GM21723 (cell line): Measurements from ENCODE around the gene ELF1.
A peak's percentile ranks its signal among the peaks of the same experiment; 100 is the strongest.
"Not testable (repeated sequence)": the region's sequence is repeated elsewhere in the genome, so short reads cannot be mapped to it uniquely, and the experiment has no call there.

Experiments used
- ATAC-seq: cut with Tn5 transposase; IDR thresholded peaks from one replicate; pipeline ENCODE4 v1.9.1; 2021; ENCODE audit warnings: mild to moderate bottlenecking, moderate library complexity; ENCODE audit not compliant: unreplicated experiment

Gene ELF1

DNA sequence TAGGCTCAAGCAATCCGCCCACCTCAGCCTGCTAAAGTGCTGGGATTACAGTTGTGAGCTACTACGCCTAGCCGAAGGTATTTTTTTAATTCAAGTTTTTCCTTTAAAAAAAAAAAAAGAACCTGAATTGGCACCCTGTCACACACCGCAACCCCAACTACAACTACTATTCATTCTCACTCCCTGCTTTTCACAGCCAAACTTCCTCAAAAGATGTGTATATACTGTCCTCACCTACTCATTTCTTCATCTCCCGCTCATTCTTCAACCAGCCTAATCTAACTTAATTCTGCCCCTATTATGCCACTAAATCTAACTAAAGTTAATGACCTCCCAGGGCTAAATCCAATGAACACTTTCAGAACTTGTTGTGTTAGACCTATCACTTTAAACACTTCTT is 29.5 kb upstream of the ELF1 start:
- no peak for ATAC-seq

DNA sequence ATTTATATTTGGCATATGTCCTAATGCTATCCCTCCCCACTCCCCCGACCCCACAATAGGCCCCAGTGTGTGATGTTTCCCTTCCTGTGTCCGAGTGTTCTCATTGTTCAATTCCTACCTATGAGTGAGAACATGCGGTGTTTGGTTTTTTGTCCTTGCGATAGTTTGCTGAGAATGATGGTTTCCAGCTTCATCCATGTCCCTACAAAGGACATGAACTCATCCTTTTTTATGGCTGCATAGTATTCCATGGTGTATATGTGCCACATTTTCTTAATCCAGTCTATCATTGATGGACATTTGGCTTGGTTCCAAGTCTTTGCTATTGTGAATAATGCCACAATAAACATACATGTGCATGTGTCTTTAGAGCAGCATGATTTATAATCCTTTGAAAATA is 23.3 kb upstream of the ELF1 start:
- ATAC-seq, result not testable (repeated sequence)

GRCh38 chr13:41040584-41041334 is 21.6 kb upstream of the ELF1 start:
- no peak for ATAC-seq

- no peak for ATAC-seq
Observed at GRCh38 chr13:41039746-41040145, 20.6 kb upstream of the ELF1 start.

- not testable (repeated sequence) for ATAC-seq
Observed at GRCh38 chr13:41036557-41036956, 17.4 kb upstream of the ELF1 start.

DNA sequence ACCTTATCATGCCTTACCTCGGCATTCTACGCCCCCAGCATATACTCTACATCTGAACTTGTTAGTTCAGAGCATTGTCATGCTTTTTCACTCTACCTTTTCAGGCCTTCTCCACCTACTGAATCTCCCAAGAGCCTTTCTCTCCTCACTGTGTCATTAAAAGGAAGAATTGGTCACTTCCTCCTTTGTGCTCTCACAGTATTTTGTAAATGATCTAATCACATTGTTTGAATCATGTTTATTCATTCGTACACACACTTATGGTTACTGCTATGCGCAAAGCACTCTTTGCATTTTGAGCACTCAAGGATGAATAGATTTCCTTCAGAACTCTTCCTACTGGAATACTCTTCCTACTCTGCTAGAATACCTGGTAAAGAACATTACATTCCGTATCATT is 15.8 kb upstream of the ELF1 start:
- no peak for ATAC-seq

- ATAC-seq, result no peak
Observed at GRCh38 chr13:41034382-41034781, 15.3 kb upstream of the ELF1 start.

DNA sequence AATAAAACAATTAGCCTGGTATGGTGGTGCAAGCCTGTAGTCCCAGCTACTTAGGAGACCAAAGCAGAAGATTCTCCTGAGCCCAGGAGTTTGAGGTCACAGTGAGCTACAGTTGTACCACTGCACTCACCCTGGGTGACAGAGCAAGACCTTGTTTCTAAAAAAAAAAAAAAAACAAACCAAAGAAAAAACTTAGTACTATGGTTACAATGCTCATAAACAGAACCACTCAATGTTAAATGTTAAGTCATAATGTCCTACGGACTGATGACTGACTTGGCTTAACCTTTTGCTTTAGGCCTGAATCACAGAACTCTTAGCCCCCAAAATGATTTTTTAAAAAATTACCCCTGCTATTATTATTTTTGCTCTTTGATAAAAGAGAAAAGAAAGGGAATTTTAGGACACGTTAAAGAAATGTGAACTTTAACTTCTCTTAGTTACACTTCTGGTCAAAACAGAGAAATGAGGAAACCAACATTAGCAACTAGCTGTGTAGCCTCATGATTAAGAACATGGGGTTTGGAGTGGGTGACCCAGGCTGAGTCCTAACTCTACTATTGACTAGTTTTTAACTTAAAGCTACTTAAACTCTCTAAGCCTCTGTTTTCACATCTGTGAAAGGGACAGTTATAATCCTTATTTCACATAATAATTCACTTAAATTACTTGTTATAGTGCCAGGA is 13.7 kb upstream of the ELF1 start:
- no peak for ATAC-seq

DNA sequence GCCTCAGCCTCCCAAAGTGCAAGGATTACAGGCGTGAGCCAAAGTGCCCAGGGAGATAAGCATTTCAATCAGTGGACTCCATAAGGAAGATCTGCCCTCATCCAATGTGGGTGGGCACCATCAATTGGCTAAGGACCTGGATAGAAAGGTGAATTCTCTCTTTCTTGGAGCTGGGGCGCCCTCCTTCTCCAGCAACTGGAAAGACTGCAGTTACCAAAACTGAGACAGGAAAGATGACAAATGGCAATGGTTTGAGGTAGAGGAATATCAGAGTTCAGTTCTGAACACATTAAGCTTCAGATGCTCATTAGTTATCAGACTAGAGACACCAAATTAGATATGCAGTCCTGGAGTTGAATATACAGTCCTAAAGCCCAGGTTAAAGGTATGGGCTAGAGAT is 10.5 kb upstream of the ELF1 start:
- no peak for ATAC-seq

DNA sequence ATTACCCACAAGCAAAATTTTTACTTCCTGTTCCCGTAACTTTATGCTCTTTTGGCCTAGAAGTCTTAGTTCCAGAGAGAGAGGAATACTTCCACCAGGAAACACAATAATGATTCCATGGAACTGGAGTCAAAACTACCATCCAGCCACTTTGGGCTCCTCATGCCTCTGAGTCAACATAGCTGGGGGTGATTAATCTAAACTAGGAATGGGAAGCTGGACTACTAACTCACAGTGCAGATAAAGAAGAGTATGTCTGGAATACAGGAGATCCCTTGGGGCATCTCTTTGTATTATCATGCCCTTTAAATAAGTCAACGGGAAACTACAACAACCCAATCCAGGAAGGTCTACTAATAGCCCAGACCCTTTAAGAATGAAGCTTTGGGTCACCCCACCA is 8.9 kb upstream of the ELF1 start:
- no peak for ATAC-seq

- ATAC-seq, result no peak
Observed at GRCh38 chr13:41026788-41027187, 7.7 kb upstream of the ELF1 start.

DNA sequence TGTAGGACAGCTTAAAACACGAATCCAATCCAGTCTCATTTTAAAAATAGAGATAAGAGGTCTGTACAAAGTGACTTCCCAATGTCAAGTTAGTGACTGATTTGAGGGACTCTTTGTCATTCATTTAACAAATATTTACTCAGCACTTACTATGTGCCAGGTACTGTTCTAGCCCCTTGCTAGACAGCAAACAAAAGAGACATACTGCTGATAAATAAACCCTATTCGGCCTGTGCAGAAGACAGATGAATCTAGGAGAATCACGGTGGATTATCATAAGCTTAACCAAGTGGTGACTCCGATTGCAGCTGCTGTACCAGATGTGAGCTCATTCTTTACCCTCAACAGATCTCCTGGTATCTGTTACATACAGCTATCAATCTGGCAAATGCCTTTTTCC is 6.4 kb upstream of the ELF1 start:
- ATAC-seq, result no peak

- peak; percentile 35 for ATAC-seq
Observed at GRCh38 chr13:41019578-41020347, 647 bp upstream of the ELF1 start.

- no peak for ATAC-seq
Observed at GRCh38 chr13:41018602-41018948, 541 bp downstream of the ELF1 start.

GRCh38 chr13:41017817-41018601 is 1.1 kb downstream of the ELF1 start:
- no peak for ATAC-seq

- no peak for ATAC-seq
Observed at GRCh38 chr13:41017159-41017558, 2.0 kb downstream of the ELF1 start.

- ATAC-seq, result no peak
Observed at GRCh38 chr13:41015920-41016319, 3.2 kb downstream of the ELF1 start.

DNA sequence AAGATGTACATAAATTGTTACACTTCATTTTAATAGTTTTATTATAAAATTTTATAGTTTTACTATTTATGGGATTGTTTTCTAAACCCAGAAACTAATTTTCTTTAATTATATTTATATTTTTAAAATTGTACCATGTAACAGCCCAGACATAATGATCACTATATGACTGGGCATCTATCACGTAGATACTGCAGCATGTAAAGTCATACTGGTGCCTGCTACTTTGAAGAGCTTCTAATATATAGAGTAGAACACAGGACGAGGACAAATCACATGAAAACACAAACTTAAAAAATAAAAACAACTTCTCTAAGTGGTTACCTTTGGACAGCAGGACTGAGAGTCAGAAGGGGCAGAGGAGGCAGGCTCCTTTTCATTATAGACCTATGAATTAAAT is 5.3 kb downstream of the ELF1 start:
- ATAC-seq, result no peak

DNA sequence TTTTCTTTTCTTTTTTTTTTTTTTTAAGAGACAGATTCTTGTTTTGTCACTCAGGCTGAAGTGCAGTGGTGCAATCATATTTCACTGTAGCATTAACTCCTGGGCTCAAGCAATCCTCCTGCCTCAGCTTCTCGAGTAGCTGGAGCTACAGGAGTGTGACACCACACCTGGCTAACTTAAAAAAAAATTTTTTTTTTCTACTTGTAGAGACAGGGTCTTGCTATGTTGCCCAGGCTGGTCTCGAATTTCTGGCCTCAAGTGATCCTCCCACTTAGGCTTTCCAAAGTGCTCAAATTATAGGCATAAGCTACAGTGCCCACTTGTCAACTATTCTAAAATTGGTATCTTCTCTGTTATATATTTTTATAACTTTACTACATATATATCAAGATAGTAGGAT is 6.6 kb downstream of the ELF1 start:
- no peak for ATAC-seq

- no peak for ATAC-seq
Observed at GRCh38 chr13:41011382-41011956, 7.6 kb downstream of the ELF1 start.
